OCI-LY3 (cell line): Measurements from ENCODE around the gene MYO1E.
A peak's percentile ranks its signal among the peaks of the same experiment; 100 is the strongest.

Source experiments
- H2AFZ ChIP-seq: fragments of 200-600, 300-600 bp; shearing (Covaris generic); 2 replicates; pipeline ENCODE4 v1.6.0; 2014; ENCODE audit warnings: antibody characterized with exemption, low read depth, low read length
- H3K27ac ChIP-seq: fragments of 200-600, 300-600 bp; sonication (generic); 2 replicates; pipeline ENCODE4 v1.5.1; 2014; ENCODE audit warnings: mild to moderate bottlenecking, low read length, moderate library complexity, mixed read lengths
- H3K27me3 ChIP-seq: fragments of 200-600, 300-600 bp; sonication (generic); 2 replicates; pipeline ENCODE4 v1.6.1; 2014; ENCODE audit warnings: low read depth, low read length, mixed read lengths
- H3K36me3 ChIP-seq: fragments of 200-600, 300-600 bp; sonication (generic); replicated peaks from 2 replicates; pipeline ENCODE3; 2014; ENCODE audit warnings: low read depth, low read length, mixed read lengths
- H3K4me1 ChIP-seq: fragments of 300-600, 200-600 bp; sonication (generic); 2 replicates; pipeline ENCODE4 v1.6.1; 2014; ENCODE audit warnings: low read length, mixed read lengths
- H3K4me2 ChIP-seq: fragments of 200-600, 300-600 bp; sonication (generic); 2 replicates; pipeline ENCODE4 v1.6.1; 2014; ENCODE audit warnings: low read length, mixed read lengths
- H3K4me3 ChIP-seq: fragments of 300-600, 200-600 bp; sonication (generic); 2 replicates; pipeline ENCODE4 v1.5.1; 2014; ENCODE audit warnings: antibody characterized with exemption, mild to moderate bottlenecking, low read length, moderate library complexity
- H3K79me2 ChIP-seq: fragments of 300-600, 200-600 bp; shearing (Covaris generic); 2 replicates; pipeline ENCODE4 v1.6.1; 2014; ENCODE audit warnings: mild to moderate bottlenecking, low read length, mixed read lengths
- H3K9ac ChIP-seq: fragments of 300-600, 200-600 bp; shearing (Covaris generic); 2 replicates; pipeline ENCODE4 v1.6.0; 2014; ENCODE audit warnings: mild to moderate bottlenecking, low read length, moderate library complexity
- H3K9me3 ChIP-seq: fragments of 200-600, 300-600 bp; shearing (Covaris generic); 2 replicates; pipeline ENCODE4 v1.6.1; 2014; ENCODE audit warnings: low read length, mixed read lengths; ENCODE audit not compliant: insufficient read depth
- H4K20me1 ChIP-seq: fragments of 200-600, 300-600 bp; sonication (generic); 2 replicates; pipeline ENCODE4 v1.6.1; 2016; ENCODE audit warnings: low read length, mixed read lengths; ENCODE audit not compliant: insufficient read depth
- CTCF ChIP-seq: fragments of 200-600, 300-600 bp; sonication (generic); IDR thresholded peaks from 2 replicates; pipeline ENCODE4 v1.5.1; 2014; ENCODE audit warnings: antibody characterized with exemption, low read length, low read depth
- EZH2phosphoT487 ChIP-seq: fragments of 200-600 bp; shearing (Covaris generic); IDR thresholded peaks from 2 replicates; pipeline ENCODE4 v1.6.1; 2018; ENCODE audit warnings: antibody characterized with exemption, mixed run types, low read depth

The MYO1E gene

GRCh38 chr15:59309405-59309804 is 63.3 kb downstream of the MYO1E start:
- H3K79me2 ChIP-seq: no peaks in the 10 kb centered on the region
- H2AFZ ChIP-seq: no peak overlapping the region
- no peak overlapping the region for H3K27ac ChIP-seq
- H4K20me1 ChIP-seq: peaks cover 5% of the 10 kb centered on the region; the same call in 1 of the 2 replicates
- TF ChIP-seq EZH2phosphoT487 (no peak), CTCF (no peak)
- H3K4me3 ChIP-seq: no peak overlapping the region
- H3K9me3 ChIP-seq: no peaks in the 10 kb centered on the region
- H3K27me3 ChIP-seq: no peaks in the 10 kb centered on the region
- H3K4me2 ChIP-seq: no peak overlapping the region
- H3K9ac ChIP-seq: no peak overlapping the region
- H3K36me3 ChIP-seq: no peaks in the 10 kb centered on the region
- peaks cover 47% of the 10 kb centered on the region for H3K4me1 ChIP-seq

GRCh38 chr15:59307165-59307537 is 65.5 kb downstream of the MYO1E start:
- H3K4me1 ChIP-seq: peaks cover 36% of the 10 kb centered on the region
- no peaks in the 10 kb centered on the region for H3K9me3 ChIP-seq
- H3K4me2 ChIP-seq: no peak overlapping the region
- peaks cover 5% of the 10 kb centered on the region; the same call in 1 of the 2 replicates for H4K20me1 ChIP-seq
- H3K79me2 ChIP-seq: no peaks in the 10 kb centered on the region; the same call in 1 of the 2 replicates
- H3K27me3 ChIP-seq: peaks cover 3% of the 10 kb centered on the region; the same call in 1 of the 2 replicates
- H3K4me3 ChIP-seq: no peak overlapping the region
- H3K9ac ChIP-seq: no peak overlapping the region
- H2AFZ ChIP-seq: no peak overlapping the region
- no peaks in the 10 kb centered on the region for H3K36me3 ChIP-seq
- TF ChIP-seq CTCF (no peak), EZH2phosphoT487 (no peak)
- no peak overlapping the region for H3K27ac ChIP-seq

- Histone ChIP-seq H3K36me3 (no peaks in the 10 kb centered on the region), H3K9ac (no peak overlapping the region), H3K9me3 (no peaks in the 10 kb centered on the region), H2AFZ (no peak overlapping the region), H3K27me3 (peaks cover 8% of the 10 kb centered on the region), H3K4me1 (peaks cover 36% of the 10 kb centered on the region), H3K4me2 (no peak overlapping the region), H3K4me3 (no peak overlapping the region), H4K20me1 (peaks cover 5% of the 10 kb centered on the region; the same call in 1 of the 2 replicates), H3K27ac (no peak overlapping the region), H3K79me2 (no peaks in the 10 kb centered on the region; the same call in 1 of the 2 replicates)
- TF ChIP-seq EZH2phosphoT487 (no peak), CTCF (no peak)
These were observed 66.0 kb downstream of the MYO1E start for GRCh38 chr15:59306520-59307164.

GRCh38 chr15:59304807-59305206 is 67.9 kb downstream of the MYO1E start:
- Histone ChIP-seq H3K27ac (no peak overlapping the region), H3K27me3 (peaks cover 15% of the 10 kb centered on the region), H4K20me1 (no peaks in the 10 kb centered on the region), H3K9ac (no peak overlapping the region), H2AFZ (no peak overlapping the region), H3K9me3 (no peaks in the 10 kb centered on the region), H3K36me3 (no peaks in the 10 kb centered on the region), H3K4me1 (peaks cover 51% of the 10 kb centered on the region), H3K4me2 (peak overlapping the region; percentile 52; the same call in 1 of the 2 replicates), H3K4me3 (no peak overlapping the region), H3K79me2 (peaks cover 4% of the 10 kb centered on the region; the same call in 1 of the 2 replicates)
- no peak for TF ChIP-seq CTCF
- TF ChIP-seq EZH2phosphoT487: no peak
